Muscle of arm (tissue), 12 donors: ENCODE results near the gene GPR85. TPM values are rescaled to one million over a fixed set of nuclear protein-coding genes. Genes with fewer than 3 reads are reported as not detected.
A peak's percentile ranks its signal among the peaks of the same experiment; 100 is the strongest.
"Not testable (repeated sequence)": the region's sequence is repeated elsewhere in the genome, so short reads cannot be mapped to it uniquely, and the experiment has no call there.

Source experiments
- DNase-seq: peaks from one replicate; pipeline ENCODE4 v3.0.0-alpha.2; 2013
- polyA plus RNA-seq, 12 donors: library from polyadenylated mRNA; unstranded; fragments of 120-200 nt; gene quantifications; one replicate each; pipeline ENCODE4 v1.2.1, GENCODE V29; 2013; ENCODE audit not compliant: insufficient read length in 12 of 12

The GPR85 gene
- polyA plus RNA-seq, 12 donors: 0.84 to 3.2 (median 1.5) TPM; not detected in 1

DNA sequence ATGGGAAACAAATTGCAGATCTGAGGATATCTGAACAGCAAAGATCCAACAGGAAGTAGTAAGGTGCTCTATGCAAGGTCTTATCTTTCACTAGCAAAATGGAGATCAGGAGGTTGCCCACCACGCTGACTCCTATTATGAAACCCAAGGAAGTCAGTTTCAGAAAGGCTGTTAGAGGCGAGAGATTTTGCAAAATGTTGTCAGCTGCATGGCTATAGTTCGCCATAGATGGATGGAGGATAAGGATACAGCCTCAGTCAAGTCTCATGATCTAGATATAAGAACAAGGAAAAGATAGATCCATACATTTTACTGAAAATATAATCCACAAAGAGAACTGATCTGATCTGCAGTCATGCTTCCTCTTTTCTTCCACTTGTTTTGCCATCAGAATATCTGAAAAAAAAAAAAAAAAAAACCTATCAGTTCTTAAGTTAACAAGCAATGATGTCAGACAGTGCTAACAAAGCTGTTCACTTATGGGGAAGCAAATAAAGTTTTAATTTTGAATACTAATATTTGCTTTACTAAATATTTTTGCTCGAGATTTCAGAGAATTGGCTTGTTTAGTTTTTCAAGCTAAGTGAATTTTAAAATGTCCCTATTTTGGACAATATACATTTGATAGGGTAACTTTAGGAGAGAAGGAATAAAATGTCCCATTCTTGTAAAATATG, 2.0 kb downstream of the GPR85 start:
- no peak for DNase-seq

DNA sequence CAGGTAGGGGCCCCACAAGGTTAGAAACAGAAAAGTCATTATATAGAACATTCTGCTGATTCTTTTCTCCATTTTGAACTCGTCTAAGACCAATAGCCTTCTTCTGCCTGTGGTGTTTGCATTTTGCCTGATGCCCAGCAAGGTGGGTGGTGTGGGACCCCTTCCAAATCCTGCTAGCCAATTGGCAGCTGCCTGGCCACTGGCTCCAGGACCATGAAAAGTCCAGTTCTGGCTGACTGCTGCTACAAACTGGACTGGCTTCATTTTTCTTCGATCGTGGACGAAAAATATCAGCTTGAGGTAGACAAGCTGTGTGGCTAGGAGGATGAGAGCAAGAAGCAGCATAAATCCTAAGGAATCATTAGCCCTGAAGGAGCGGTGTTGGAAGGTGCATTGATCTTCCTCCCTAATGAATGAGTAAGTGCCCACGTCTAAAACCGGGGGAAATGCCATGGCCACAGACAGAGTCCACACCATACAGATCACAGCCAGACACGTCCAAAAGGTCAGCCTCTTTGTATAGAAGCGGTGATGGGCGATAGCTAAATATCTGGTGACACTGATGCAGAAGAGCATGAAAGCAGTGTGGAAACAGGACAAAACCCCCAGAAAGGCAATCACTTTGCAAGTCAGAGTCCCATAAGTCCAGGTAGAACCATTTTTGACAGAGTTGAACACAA, 2.7 kb downstream of the GPR85 start:
- DNase-seq: no peak

DNA sequence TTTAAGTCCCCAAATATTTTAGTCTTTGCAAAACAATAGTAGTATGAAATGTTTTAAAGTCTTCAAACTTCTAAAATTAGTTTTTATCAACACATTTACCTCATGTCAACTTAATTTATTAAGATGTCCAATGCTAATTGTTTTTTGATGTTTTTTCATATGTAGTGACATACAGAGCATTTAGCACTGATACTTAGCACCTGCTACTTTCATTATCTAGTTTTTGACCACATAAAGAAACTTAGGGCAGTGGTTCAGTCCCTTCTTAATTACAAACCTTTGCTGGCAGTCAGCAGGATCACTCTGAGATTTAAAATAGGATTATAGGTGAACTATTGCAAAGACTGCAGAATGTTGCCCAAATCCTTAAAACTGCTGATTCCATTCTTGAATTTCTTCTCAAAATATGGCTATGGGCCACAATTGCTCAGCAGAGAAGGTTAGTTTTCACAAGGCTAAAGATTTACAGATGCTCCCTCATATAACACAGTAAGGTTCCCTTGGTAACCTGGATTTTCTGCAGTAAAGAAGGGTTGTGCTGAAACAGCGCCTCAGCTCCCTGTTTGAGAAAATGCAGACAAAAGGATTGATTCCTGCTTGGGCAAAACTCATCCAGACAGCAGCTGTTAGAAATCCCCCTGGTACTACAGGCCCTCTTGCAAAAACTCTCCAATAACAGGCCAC, 3.4 kb downstream of the GPR85 start:
- DNase-seq: peak; percentile 20

GRCh38 chr7:113078331-113078730, 8.3 kb downstream of the GPR85 start:
- DNase-seq: no peak

- DNase-seq: no peak
These were observed 9.9 kb downstream of the GPR85 start for GRCh38 chr7:113076703-113077102.

GRCh38 chr7:113071465-113071864, 15.2 kb downstream of the GPR85 start:
- DNase-seq: no peak

- no peak for DNase-seq
These were observed 24.1 kb downstream of the GPR85 start for GRCh38 chr7:113062499-113062898.

- no peak for DNase-seq
These were observed 26.5 kb downstream of the GPR85 start for GRCh38 chr7:113060100-113060499.

GRCh38 chr7:113054938-113055337, 31.7 kb downstream of the GPR85 start:
- no peak for DNase-seq

DNA sequence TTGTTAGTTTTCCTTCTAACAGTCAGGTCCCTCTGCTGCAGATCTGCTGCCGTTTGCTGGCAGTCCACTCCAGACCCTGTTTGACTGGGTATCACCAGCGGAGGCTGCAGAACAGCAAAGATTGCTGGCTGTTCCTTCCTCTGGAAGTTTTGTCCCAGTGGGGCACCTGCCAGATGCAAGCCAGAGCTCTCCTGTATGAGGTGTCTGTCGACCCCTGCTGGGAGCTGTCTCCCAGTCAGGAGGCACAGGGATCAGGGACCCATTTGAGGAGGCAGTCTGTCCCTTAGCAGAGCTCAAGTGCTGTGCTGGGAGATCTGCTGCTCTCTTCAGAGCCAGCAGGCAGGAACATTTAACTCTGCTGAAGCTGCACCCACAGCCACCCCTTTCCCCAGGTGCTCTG, 32.4 kb downstream of the GPR85 start:
- not testable (repeated sequence) for DNase-seq

DNA sequence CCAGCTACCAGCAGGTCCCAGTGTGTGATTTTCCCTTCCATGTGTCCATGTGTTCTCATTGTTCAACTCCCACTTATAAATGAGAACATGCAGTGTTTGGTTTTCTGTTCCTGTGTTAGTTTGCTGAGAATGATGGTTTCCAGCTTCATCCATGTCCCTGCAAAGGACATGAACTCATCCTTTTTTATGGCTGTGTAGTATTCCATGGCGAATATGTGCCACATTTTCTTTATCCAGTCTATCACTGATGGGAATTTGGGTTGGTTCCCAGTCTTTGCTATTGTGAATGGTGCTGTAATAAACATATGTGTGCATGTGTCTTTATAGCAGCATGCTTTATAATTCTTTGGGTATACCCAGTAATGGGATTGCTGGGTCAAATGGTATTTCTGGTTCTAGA, 37.4 kb downstream of the GPR85 start:
- not testable (repeated sequence) for DNase-seq

DNA sequence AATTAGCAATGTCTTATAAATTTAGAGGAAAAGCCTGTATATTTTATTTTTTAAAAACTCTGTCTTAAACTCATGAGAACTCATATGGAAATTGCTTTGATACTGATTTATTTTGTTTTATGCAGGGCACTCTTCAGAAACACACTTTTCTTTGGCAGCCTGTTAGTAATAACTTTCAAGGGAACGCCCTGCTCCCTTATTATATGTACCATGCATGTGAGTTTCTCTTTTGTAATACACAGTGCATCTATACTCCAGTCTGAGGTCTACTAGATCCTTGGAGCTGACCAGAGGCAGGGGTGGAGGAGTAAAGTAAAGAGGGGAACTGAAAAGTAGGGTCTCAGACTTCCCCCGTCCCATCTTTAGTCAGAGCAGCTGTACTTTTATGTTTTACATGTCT, 40.2 kb downstream of the GPR85 start:
- DNase-seq: no peak

DNA sequence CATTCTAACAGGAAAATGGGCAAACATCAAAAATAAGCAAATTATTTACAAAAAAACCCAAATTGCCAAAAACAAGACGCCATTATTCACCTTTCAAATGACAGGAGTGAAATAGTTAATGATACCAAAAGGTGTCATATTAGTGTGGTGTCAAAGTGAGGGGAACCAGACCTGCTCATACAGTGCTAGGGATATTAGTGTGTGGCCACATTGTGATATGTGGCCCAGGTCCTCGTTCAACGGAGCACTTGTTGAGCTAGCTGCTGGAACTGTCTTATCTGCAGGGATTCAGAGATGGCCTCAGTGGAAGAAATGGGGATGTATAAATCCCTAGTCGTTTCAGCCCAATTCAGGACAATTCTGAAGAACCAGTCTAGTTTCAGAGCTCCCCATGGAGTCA, 41.2 kb downstream of the GPR85 start:
- DNase-seq: no peak

DNA sequence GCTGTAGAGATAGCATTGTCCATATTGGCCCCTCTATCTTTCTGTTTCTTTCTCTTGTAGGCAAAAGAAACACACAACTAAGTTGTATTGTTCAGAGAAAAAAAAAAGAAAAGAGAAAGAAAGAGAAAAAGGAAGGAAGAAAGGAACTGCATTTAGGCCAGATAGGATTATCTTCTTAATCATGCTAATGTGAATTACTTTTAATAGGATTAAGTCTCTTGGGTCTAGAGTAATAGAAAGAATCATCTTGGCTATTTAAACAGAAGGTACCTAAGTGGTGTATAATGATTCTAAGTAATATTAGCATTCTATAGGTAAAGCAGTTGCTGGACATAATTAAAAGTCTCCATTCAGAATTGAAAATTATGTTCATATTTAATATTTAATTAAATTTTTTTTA, 42.2 kb downstream of the GPR85 start:
- DNase-seq: no peak

- no peak for DNase-seq
These were observed 45.8 kb downstream of the GPR85 start for GRCh38 chr7:113040849-113041248.

DNA sequence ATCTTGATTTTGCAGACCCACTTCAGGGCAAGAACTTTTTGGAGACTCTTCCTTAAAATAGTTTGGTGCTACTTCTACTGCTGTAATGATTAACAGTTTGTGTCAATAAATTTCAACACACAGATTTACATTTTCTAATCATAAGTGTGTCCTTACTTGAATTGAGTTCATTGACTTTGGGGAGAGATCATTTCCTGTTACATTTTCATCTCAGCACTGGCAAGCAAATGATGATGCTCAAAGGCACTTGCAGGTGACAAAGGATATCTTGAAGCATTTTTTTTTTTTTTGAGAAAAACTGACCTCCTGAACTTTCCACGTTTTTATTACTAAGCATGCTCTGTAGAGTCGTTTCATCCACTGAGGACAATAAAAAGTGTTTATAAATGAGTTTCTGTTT, 52.7 kb downstream of the GPR85 start:
- no peak for DNase-seq

Other genes with a start within 250 kb of the GPR85 start
- 100 to 1,000 TPM in 10 of 12 donors, 10 to 100 TPM in 1, not detected in 1; 60.3 to 145 (median 117) TPM for gene SMIM30, start 31.7 kb upstream of the GPR85 start, polyA plus RNA-seq